DMS153 treated with DMSO at 0.1 percent for 48 hours (cell line): ENCODE measurements around the gene ZBTB48.
A peak's percentile ranks its signal among the peaks of the same experiment; 100 is the strongest.

Source experiments
- DNase-seq: peaks from one replicate; lab custom pipeline; 2025; ENCODE audit not compliant: unreplicated experiment; lab: John Stamatoyannopoulos, UW

ZBTB48 gene

DNA sequence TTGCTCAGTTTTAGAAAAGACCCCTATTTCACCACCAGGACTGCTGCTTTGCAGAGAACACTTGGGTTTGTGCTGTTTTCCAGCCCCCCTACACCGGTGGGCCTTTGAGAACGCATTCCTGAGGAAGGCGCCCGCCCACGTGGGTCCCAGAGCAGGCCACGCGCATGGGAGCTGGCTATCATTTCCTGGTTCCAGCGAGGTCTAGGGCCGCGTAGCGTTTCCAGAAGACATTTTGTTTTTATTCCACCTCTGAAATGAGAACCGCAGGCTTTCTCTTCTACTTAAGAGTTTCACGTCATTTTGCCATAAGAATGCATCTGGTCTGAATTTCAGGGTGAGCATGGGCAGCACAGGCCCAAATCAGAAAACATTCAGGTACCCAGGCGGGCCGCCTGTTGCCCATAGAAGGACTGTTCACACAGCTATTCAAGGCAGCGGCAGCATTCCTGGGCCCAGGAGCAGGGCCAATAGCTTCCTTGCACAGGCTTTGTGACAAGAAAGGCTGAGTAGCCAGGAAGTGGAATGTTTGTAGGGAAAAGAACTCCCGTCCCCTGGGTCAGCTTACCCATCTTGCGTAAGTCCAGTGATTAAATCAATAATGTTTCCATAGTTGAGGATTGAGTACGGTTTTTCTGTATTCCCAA, 24.2 kb downstream of the ZBTB48 start:
- DNase-seq, result peak; percentile 59

DNA sequence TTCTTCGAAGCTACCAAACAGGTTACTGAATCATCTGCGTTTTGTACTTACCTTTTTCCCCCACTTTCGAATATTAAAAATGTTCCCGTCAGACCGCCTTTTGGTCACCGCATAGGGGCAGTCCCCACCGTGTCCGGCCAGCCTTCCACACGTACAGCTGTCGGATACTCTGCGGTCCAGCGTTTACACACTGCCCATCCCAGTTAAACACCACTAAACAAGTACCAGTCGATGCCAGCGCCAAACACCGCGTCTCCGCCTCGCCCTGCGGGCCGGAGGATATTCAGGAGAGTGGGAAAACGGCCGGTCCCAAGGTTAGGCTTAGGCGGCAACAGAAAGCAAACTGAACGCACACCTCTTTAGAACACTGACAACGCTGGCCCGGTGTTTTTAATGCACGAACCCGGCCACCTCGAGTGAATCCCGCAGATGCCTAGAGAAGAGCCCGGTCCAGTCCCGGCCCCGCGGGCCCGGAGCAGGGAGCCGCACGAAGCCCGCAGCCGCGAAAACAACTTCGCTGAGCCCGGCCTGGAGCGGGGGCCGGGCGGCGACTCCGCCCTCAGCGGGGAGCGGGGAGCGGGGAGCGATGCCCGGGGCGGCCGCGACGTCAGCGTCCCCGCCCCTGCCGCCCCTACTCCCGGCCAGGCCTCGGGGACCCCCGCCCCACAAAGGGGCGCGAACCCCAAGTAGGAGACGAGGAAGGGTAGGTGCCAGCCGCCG, 33.0 kb downstream of the ZBTB48 start:
- peak; percentile 32 for DNase-seq

DNA sequence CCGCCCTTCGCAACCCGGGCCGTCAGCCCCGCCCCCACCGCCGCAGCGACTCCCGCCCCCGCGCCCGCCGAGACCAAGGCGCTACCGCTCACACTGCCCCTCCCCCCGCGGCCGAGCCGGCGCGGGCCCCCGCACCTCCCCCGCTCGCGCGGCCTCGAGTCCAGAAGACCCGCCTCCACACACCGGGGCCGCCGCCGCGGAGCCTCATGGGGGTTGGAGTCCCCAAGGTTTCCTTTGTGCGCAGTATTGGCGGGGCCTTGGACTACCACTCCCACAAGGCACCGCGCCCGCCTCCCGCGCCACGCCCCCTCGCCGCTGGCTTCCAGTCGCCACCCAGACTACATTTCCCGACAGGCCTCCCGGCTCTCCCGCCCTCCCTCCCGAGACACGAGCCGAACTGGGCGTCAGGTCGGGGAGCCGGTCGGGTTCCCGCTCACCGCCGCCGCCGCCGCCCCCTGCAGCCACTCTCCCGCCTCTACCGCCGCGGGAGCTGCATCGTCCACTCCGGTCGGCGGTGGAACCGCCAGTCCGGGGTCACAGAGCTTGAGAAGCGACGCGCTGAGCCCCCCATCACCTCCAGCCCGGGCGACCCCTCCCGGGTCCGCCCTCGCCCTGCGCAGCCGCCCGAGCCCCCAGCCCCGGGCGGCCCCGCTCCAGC, 33.7 kb downstream of the ZBTB48 start, which contains the start of gene PHF13:
TSS of gene PHF13 (plus strand) at position 371 of the 658 bp plus-strand sequence. CDS start 336 bp downstream, outside the sequence.
- peak; percentile 94 for DNase-seq

DNA sequence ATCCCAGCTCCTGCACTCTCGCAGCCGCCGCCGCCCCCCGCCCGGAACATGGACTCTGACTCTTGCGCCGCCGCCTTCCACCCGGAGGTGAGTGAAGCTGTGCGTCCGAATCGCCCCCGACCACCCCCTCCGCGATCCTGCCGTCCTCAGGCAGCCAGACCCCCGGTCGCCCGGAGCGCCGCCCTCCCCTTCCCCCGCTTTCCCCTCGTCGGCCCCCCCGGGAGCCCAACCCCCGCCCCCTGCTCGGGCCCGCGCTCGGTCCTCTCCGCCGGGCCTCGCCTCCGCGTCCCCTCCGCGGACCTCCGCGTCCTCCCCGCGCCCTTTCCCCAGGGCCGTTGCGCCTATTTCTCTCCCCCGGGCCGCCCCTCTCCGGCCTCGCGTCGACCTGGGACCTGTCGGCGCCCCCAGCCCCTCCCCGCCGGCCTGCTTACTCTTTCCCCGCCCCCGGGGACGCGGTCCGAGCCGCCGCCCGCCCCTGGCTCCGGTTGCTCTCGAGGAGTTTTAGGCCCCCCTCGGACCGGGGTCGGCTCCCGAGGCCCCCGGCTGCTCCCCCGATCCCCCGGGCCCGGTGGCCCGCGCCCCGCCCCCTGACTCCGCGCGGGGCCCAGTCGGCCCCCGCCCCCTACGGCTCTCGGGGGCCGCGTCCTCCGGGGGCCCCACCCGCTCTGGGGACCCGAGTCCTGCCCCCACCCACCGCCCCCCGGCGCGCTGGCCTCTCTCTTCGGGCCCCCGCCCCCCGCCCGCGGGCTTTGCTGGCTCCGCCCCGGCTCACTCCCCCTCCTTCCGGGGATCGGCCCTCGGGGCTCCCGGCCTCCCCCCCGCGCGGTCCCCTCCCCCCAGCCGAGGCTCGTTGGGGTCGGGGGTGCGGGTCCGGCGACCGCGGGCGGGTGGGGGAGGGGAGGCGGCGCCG, 34.5 kb downstream of the ZBTB48 start:
- DNase-seq, result no peak

DNA sequence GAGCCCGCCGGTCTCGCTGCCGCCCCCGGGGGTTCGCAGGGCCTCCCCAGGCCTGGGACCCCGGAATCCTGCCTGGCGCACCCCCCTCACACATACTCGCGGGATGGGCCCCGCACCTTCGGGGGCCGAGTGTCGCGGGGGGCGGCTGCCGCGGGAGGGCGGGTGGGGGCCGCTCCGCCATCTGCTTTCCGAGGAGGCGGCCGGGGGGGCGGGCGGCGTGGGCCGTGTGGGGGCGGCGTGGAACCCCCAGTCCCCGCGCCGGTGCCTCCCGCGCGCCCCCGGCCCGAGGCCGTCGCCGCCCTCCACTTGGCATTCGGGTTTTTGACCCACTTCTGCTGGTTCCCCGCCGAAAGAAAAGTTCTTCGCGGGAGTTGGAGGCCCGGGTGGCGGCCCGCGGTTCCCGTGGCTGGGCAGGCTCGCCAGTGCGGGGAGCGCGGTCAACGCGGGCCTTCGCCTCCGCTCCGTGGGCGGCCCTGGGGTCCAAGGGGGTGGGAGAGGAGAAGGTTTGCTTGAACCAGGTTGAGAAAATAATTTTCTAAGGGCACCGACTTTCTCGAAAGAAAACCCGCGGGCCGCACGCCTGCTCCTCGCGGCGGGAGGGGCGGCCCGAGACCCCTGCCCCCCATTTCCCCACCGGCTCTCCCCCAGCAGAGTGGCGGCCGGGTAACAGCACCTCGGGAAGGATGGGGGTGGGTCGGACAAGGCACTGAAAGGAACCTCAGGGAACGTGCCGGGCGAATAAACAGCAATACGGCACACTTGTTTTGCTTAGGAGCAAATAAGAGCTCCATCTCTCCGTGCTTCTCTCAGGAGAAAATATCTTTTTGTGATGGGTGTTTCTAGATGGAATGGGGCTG, 35.4 kb downstream of the ZBTB48 start:
- DNase-seq, result no peak

DNA sequence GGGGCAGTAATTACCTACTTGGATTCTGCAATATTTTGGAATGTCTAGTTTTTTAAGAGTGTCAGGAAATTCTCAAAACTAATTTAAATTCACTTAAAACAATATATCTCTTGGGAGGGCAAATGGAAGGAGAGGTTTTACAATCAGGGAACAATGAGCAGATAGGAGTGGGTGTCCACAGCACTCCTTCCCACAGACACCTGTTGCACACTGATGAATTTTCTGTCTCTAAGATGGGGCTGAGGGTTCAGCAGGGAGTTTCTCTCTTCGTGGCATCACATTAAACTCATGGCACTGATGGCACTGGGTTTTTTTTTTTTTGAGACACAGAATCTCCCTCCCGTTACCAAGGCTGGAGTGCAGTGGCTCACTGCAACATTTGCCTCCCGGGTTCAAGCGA, 39.3 kb downstream of the ZBTB48 start:
- DNase-seq, result no peak

DNA sequence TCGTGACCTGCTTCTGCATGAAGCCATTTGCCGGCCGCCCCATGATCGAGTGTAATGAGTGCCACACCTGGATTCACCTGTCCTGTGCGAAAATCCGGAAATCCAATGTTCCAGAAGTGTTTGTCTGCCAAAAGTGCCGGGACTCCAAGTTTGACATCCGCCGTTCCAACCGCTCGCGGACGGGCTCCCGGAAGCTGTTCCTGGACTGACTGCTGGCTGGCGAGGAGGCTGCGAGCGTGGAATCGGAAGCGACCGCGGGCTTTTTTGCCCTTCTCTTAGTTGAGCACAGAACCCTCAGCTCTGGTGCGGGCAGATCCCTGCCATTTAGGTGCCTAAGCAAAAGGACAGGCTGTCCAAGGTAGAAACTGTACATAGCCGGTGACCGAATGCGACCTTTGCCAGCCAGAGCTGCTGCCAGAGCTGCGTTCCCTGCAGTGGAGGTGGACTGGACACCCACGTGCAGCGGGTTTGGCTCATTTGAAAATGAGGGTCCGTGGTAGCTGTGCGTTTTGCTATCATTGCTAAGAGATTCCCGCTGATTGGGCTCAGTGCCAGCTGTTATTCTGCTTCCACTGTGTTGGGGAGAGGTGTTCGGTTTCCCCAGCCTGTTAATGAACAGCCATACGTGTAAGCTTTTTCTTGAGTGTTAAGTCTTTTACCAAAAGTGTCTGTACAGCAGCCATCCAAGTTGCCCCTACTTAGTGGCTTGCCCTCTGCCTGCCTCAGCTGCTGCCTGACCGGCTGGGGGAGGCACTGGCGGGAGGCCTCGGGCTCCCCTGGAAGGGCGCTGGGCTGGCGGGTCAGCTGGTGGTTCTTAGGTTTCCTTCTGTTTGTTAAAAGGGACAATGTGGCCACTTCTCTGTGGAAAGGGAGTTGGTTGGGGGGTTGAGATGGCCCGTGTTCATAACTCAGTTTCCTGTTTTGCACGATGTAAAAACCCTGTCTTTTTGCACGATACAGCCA, 41.9 kb downstream of the ZBTB48 start:
- no peak for DNase-seq

DNA sequence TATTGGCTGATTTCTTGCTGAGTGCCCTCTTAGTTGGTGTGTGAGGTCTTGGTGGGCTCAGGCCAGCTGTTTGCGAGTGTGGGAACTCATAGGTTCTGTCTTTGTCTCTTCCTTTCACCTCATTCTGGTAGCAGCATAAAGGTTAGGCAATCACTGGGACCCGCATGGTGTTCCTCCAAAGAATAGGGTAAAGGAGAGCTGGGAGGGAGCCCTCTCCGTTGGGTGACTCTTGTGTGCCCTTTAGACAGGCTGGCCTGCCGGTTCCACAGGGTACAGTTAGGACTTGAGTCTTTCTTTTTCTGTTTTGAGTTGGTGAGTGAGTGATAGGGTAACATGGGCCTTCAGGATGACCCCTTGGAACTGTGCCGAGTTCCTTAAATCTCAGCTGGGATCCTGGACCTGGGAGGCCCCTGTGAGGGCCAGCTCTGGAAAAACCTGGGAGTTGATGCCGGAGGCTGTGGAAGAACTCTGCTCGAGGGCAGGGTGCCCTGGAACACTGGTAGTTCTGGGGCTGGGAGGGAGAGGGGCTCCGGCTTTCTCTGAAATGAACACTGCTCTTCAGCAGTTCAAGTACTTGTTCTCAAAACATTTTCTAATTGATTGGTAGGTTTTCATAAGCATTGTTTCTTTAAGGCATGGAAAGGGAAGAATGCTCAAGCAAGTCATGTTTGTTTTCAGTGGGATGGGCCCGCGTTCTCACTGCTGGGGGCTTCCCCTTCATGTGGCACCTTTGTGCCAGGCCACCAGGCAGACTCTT, 42.8 kb downstream of the ZBTB48 start:
- no peak for DNase-seq

DNA sequence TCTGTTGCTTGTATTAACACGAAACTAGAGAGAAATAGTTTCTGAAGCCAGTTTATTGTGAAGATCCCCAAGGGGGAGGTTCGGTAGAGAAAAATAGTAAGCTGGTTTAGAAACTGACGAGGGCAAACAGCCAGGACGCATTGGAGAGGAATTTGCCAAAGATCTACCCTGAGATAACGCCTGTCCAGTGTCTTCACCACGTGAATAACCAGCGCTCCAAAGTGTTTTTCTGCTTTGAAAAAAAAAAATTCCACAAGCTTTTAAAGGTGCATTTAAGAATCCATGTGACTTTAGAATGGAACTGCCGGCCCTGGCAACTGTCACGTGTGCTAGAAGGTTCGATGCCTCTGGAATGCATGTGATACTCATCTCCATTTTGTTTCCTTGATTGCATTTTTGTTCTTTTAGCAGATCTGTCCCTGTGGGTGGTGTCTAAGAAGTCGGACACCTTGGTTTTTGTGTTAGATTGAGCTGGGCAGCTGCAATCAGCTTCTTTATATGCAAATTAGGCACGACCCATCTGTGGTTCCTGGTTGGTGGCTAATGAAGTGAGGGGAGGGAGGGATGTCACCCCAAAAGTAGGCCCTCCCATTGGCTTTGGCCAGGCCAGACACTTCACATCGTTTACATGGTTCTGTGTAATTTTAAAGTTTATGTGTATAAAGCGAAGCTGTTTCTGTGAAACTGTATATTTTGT, 43.6 kb downstream of the ZBTB48 start:
- DNase-seq, result no peak

DNA sequence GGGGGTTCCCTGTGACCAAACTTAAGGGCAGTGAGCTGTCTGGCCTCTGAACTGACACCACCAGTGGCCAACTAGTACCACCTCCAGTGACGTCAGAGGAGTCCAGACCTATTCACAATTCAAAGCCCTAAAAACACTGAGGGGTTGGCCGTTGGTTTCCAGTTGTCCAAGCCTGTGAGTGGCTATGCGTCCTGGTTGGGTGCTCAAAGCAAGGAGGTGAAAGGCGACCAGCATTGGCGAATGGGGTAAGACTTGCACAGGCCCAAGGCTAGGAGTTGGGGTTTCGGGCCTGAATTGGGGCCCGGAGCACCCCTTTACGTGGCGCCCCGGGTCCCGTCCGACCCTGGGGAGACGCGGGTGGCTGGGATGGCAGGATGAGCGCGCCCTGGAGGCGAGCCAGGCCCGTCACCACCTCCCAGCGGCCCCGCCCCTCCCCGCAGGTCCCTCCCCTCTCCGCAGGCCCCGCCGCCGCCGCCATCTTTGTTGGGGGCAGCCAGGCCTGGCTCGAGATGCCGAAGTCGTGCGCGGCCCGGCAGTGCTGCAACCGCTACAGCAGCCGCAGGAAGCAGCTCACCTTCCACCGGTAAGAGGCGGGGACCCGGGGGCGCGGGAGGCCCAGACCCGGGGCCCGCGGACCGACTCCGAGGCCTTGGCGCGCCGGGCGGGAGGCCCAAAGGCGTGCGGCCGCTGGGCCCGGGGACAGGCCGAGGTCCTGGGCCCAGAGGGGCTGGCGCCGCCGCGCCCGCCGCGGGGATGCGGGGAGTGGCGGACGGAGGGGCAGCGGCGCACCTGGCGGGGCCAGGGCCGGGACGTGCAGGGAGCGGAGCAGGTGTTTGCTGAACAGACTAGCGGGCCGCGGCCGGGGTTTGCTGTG, 45.2 kb downstream of the ZBTB48 start, which contains the start of gene THAP3:
TSS of gene THAP3 (plus strand) at position 159 of the 874 bp plus-strand sequence. CDS start at position 510, 351 bp downstream.
- DNase-seq, result peak; percentile 55

DNA sequence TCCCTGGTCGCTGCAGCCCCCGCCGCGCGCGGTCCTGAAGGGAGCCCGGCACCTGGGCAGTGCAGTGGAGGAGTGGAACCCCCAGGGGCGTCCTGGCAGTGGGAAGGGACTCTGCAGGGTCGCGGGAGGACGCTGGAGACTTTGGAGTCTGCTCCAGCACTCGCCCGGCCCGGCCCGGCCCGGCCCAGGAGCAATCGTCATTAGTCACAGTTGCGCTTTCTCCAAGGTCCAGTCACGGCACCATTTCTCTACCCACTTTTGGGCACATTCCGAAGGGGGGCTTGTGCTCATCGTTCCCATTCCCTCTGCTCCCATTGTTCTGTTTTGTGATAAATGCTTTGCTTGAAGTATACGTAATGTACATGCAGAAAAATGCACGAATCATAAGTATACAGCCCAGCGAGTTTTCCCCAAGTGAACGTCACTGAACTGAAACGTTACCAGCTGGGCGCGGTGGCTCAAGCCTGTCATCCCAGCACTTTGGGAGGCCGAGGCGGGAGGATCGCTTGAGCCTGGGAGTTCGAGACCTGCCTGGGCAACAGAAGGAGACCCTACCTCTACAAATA, 45.9 kb downstream of the ZBTB48 start:
- DNase-seq, result no peak

DNA sequence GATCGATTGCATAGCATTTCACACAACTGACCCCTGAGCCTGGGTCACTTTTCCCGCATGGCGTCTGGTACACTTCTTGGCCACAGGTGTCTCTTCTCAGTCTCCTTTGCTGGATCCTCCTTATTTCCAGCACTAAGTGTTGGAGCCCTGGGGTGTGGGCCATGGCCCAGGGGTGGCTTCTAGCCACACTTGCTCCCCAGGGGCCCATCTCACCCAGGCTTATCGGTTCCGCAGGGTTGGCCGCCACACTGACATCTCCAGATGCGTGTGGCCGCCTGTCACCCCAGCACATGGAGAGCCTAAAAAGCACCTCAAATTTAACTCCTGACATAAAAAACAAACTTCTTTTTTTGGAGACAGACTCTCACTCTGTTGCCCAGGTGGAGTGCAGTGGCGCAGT, 47.2 kb downstream of the ZBTB48 start:
- no peak for DNase-seq

DNA sequence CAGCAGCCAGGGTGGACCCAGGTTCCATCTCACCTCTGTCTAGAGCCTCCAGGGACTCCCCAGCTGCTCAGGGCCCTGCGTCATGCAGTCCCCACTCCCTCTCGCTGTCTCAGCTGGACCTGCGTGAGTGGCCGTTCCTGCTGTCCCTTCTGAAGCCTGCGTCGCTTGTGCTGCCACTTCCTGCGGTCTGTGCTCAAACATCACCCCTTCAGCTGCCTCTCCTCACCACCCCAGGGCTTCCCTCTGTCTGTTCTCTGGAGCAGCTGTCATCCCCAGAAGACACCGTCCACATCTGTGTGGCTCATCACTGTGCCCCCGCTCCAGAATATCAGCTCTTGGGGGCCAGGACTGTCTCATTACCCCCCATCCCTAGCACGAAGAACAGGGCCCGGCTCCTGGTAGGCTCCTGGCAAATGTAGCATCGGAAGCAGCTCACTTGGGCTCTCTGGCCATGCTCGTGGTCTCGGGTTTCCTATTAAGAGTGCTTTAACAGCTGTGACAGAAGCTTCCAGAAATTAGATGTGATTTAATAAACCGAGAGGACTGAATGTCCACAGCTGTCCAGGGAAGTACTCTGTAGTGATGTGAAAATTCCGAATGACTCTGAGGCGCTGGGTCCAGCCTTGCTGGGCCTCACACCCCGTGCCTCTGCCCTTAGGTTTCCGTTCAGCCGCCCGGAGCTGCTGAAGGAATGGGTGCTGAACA, 48.2 kb downstream of the ZBTB48 start:
- no peak for DNase-seq

DNA sequence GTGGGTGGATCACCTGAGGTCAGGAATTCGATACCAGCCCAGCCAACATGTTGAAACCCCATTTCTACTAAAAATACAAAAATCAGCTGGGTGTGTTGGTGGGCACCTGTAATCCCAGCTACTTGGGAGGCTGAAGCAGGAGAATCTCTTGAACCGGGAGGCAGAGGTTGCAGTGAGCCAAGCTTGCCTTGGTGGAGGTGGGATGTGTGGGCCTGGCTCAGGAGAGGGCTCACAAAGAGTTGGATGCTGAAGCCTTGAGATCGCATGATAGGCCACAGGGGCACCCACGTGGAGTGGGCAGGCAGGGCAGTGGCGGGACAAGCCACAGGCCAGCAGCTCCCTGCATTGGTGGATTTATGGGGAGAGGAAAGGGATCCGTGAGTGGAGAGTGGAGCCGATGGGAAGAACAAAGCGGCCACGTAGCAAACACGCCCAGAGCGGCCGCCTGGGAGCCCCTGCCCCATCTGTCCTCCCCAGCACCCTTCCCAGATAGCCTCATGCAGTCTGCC, 49.2 kb downstream of the ZBTB48 start:
- no peak for DNase-seq

DNA sequence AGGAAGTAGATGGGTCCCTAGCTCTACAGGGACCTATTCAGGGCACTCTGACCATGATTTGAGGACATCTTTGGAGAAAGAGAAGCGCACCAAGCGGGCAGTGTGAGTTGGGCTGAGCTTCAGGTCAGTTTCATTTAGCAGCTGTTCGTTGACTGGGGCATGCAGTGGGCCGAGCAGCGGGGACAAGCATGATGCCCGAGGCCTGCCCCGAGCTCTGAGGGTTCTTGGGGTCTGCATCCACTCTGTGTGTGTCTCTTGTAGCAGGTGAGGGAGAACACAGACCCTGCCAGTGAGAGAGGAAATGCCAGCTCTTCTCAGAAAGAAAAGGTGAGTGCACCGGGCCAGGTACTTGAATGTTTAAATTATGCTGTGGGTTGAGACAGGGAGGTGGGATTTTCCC, 50.2 kb downstream of the ZBTB48 start:
- DNase-seq, result no peak
